Activated T-cell treated with anti-CD3 and anti-CD28 coated beads for 48 hours (primary cell): ENCODE measurements around the gene SERPINE1.

Experiments
- DNase-seq: peaks from one replicate; pipeline ENCODE4 v3.0.0-alpha.2; 2020; ENCODE audit warnings: low read depth

The SERPINE1 gene

DNA sequence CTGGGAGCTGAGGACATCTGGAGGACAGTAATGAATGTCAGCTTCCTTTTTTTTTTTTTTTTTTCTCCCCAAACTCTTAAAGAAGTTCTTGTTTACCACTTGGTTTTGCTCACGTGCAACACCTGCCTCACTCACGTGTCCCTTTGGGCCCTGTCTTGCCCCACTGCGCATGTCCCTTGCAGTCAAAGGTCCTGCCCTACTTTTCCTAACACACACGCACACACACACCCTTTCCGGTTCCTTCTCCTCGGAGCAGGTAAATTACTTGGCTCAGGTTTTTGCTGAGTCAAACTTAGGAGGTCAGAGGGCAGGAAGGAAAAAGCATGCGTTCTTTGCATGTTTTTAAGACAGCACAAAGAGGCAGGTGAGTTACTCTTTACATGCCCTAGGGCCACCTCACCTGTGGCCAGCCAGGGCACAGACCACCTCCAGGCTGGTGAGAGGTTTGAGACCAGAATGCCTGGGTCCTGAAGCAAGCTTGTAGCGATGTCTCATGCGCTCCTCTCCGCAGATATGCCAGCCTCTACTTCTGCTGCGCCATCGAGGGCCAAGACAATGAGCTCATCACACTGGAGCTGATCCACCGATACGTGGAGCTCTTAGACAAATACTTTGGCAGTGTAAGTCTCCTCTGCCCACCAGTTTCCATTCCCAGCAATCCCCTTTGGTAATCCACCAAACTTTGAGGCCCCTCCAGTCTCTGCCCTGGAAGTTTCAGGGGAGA is 30.1 kb downstream of the SERPINE1 start:
- DNase-seq = no peak

DNA sequence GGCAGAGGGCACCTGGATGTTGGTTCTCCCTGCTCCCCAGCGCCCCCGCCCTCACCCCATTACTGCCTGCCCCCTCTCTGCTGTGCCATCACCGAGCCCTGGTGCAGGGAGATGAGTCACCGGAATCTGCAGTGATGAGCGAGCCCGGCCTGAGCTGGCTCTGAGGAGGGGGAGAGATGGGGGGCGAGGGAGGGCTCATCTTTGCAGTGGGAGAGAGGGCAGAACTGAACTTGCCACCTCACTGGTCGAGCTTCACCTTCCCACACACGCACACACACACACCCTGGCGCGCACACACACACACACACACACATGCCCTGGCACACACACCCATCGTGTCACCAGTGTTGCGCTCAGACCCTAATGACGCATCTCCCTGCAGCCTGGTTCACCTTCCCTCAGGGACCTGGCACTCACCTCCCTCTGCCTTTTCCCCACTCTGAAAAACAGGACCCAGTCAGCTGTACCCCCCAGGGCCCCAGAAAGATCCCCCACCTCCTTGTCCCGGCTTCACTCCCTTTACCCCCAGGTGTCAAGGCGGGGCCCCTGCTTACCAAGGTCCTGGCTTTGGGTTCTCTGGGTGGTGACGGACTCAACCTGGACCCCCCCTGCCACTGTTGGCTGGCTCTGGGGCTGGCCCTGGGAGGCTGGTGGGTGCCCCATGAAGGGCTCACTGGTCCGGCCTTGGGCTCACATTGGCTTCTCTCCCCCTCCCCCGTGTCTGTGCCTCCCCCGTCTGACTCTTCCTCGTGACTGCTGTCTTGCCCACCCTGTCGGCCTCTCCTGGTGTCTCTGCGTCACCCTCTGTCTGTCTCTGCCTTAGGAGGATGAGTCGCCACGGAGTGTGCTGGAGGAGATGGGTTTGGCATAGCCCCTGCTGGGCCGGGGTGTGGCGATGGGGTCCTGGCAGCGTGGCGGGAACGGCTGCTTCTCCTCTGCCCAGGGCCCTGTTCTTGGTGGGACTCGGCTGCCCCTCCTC is 33.1 kb downstream of the SERPINE1 start:
- DNase-seq = no peak

DNA sequence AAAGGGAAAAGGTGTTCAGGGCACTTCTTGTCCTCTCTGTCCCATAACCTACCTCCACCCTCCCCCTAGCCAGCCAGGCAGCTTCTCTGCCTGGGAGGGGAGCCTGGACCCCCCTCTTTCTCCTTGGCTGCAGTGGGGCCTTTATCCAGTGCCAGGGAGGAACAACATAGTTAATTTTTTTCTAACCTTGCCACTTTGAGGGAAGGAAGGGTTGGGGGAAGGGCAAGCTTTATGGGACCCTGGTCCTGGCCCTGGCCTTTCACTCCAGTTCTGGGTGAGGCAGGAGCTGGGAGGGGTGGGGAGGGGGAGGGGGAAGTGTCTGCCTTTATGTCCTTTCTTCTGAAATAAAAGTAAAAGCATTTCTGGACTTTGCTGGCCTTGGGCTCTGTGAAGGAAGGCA is 34.0 kb downstream of the SERPINE1 start:
- DNase-seq = no peak

DNA sequence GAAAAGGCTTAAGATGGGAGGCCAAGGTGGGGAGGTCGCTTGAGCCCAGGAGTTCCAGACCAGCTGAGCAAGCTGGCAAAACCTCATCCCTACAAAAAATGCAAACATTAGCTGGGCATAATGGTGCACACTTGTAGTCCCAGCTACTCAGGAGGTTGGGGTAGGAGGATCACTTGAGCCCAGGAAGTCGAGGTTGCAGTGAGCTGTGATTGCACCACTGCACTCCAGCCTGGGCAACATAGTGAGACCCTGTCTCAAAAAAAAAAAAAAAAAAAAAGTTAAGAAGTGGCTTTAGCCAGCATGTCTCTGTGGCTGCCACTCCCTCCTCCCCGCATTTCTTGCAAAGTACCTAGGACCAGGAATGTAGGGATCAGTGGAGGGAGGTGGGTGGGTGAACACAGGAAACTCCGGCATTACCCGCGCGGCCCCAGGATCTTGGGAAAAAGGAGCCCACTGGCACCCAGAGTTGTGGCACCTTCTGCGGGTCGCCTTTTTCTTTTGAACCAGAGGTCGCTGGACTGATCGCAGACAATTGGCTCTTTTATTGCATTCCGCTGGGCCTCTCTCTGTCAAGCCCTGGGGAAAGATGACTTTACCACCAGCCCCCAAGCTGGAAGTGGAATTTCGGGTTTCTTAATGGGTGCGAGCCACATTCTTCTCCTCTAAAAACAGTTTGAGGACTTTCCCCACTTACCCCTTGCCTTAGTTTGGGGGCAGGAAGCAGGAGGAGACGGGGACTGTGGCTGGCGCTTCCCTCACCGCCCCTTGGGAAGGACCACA is 35.0 kb downstream of the SERPINE1 start:
- no peak for DNase-seq

DNA sequence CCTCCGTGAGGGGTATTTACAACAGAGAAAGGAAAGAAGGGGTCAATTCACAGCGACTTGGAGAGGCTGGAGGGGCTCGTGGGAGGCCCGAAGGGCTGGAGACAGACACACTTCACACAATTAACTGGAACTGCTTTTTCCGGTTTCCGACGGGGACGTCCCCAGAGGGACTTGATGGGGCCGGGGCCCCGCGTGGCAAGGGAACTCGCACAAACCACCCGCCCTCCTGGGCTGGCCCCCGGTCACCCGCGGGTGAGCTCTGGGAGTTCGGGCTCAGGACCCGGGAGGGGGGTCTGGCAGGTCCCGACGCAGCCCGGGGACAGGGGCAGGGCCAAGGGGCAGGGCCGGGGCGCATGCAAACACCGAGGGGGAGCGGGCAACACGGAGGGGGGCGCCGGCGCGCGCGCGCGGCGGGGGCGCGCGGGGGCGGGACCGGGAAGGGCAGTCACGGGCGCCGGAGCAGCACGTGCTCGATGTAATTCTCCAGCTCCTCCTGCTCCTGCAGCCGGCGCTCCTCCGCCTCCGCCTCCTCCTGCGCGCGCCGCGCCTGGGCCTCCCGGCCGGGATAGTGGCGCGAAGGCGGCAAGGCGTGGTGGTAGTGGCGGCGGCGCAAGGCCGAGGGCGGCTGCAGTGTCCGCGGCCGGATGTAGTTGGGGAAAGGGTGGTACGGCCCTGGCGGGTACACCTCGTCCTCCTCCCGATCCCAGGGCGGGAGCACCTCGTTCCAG is 35.8 kb downstream of the SERPINE1 start:
- no peak for DNase-seq

DNA sequence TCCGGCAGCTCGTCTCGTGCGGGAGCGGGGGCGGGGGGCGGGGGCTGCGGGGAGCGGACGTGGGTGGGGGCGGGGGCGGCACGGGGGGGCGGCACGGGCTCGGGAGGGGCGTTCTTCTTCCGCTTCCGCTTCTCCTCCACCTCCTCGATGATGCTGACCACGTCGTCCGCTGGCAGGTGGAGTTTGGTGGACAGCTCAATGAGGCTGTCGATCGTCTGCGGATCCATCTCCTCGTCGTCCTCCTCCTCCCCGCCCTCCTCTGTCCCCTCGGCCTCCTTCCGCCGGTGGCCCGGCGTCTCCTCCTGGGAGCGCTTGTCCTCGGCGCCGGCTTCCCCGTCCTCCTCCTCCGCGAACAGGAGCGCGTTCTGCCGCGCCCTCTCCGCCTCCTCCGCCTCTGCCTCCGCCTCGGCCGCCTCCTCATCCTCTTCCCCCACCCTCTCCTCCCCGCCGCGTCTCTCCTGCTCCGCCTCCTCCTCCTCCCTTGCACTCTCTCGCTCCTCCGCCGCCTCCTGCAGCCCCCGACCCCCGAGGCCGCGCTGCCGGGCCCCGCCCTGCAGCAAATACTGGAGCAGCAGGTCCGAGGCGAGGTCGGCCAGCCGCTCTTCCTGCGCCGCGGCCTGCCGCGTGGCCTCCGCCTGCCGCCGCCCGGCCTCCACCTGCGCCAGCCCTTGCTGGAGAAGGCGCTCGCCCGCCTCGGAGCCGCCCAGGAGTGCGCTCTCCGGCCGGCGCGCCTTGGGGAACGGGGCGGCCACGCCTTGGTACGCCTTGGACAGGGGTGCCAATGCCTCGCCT is 36.6 kb downstream of the SERPINE1 start:
- no peak for DNase-seq

DNA sequence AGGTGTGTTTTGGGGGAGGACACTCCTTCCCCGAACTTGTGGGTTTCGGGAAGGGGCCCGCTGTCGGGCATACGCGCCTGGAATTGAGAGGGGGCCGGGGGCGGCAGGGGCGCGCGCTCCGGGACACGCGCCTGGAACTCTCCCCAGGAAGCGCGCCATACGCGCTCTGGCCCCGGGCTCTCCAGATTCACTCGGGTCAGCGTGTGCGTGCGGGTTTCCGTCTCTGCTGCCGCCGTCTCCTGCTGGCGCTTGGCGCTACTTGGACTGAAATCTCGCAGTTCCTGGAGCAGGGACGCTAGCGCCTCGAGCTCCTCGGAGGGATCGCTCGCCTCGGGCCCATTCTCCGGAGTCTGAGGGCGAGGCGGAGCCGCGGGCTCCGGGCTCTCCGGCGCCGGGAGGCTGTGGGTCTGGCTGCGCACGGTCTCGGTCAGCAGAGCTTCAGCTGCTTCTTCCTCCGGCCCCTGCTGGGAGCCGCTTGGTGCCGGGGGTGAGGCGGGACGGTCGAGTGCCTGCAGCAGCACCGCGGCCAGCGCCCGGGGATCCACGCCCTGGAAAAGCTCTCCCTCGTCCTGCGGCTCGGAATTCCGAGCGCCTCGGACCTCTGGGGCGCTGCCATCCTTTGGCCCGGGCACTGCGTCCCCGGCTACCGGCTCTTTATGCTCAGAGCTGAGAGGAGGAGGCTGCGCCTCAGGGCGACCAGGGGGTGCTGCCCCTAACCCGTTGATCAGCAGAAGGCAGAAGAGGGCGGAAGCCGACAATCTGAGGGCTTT is 37.4 kb downstream of the SERPINE1 start:
- DNase-seq = no peak

DNA sequence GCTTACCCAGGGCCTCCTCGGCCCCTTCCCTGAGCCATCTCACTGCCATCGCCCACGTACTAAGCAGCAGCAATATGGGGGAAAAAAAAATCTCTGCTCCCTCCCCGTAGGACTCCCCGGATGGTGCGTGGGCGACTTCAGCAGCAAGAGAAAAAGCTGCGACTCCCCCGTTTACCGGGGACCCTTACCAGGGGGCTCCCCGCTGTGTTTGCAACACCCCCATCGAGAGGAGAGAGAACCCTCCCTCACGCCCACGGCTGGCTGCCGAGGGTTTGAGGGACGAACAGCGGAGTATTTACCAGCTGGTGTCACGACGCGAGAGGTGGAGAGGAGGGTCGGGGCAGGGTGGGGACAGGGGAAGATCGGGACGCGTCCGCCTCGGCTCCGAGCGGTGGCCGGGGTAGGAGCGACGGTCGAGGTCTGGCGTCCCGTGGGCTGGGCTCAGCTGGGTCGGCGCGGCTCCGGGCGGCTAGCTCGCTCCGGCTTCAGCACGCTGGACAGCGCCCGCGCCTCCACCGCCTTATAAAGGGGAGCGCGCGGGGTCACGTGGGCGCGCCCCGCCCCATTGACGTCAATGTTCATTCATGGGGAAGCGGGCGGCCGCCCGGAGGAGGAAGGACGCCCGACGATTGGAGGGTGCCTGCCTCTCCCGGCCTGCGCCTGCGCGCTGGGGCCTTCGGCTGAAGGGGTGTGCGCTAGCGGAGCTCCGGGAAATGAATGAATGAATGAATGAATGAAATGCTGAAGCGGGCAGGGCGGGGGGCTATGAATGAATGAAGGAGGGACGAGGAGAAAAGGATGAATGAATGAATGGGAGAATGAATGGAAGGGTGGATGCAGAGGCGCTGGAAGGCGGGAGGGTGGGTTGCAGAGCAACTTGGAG is 38.4 kb downstream of the SERPINE1 start, which contains the start of gene VGF:
Gene VGF, minus strand, starts transcription at position 495 of the 883 bp plus-strand sequence. CDS start 726 bp downstream, outside the sequence.
- DNase-seq = peak; percentile 93

DNA sequence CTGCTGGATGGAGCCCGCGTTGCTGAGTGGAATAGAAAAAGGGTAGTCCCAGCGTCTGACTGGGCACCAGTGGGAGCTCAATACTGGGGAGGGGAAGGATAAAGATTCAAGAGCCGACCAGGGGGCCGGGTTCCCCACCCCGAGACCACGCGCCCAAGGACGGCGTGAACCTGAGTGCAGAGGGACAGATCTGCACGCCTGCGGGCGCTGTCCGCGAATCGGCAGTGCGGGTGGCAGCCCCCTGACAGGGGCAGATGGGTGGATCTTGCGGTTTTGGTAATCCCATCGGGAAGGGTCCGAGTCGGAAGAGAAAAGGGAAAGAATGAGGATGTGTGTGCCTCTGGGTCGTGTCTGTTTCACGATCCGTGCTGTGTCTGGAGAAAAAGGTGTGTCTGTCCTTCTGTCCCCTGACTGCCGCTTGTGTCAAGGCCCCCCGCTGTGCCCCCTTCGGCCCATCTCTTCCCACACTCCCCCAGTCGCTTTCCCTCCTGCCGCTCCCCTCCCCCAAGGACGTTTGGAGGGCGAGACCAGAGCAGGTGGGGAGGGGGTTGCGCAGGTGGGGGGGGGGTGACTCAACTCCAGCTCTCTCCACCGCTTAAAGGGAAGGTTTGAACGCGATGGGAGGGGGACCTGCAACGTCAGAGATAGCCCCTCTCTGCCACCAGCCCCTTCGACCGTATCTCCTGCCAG is 39.2 kb downstream of the SERPINE1 start:
- no peak for DNase-seq

DNA sequence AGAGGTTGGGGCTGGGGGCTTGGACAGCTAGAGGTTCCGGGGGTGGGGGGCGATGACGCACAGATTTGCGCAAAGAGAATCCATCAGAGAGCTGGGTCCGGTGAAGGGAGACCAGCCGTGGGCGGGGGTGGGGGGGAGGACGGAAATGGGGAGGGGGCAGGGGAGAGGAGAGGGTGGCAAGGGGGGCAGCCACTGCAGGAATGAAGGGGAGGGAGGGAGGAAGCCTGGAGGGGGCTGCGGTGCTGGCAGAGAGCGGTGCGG is 39.7 kb downstream of the SERPINE1 start:
- DNase-seq = no peak

DNA sequence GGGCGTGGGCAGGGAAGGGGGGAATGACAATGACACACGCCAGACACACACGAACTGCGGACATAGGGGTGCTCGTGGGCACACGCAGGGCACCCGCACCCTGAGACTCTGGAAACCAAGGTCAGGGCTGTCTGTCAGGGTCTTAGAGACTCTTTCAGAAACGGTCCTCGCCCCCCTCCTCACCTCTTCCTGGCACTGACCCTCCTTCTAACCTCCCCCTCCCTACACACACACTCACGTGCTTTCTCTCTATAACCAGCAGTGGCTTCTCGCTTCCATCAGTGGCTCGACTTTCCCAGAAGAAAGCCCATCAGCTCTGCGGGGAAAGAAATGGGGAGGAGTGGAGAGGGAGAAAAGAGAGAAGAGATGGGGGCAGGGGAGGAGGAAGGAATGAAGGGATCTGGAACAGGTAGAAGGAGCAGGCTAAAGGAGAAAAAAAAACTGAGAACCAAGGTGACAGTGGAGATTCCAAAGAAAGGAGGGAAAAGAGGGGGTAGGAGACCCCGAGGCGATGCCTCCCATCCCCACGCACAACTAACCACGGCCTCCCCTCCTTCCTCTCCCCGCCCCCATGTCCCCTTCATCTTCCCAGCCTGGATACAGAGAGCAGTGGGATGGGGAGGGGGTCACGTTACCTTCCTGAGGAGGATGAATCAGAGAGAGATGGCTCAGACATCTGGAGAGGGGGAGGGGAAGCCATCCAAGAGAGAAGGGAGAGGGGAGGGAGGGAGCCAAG is 40.2 kb downstream of the SERPINE1 start:
- no peak for DNase-seq

DNA sequence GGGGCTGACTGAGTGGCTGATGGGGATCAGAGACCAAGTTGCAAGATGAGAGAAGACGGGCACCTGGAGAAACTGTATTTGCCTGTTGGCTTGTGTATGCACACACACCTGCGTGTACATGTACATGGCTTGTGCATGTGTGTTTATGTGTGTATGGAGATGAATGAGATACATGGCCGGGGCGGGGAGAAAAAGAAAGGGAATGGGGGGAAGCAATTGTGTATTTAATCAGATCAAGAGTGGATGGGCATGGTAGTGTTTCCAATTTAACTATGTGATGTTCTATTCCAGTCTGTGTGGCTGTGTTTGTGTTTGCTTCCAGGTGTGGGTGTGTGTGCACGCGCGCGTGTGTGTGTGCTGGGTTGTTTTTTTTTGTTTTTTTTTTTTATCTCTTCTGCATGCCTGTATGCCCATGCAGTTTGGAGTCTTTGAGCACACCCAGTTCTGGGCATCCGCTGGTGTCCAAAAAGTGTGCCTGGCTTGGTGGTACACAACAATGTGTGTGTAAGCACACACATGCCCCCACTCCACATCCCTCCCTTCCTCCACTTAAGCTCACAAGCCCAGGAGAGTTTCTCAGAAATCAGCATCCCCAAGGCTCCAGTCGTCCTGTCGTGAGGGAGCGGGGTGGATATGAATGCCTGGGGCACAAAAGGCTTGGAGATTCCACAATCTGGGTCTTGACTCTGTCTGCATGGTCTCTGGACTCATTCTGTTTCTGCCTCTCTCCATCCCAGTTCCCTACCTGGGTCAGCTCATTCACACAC is 40.9 kb downstream of the SERPINE1 start:
- no peak for DNase-seq

DNA sequence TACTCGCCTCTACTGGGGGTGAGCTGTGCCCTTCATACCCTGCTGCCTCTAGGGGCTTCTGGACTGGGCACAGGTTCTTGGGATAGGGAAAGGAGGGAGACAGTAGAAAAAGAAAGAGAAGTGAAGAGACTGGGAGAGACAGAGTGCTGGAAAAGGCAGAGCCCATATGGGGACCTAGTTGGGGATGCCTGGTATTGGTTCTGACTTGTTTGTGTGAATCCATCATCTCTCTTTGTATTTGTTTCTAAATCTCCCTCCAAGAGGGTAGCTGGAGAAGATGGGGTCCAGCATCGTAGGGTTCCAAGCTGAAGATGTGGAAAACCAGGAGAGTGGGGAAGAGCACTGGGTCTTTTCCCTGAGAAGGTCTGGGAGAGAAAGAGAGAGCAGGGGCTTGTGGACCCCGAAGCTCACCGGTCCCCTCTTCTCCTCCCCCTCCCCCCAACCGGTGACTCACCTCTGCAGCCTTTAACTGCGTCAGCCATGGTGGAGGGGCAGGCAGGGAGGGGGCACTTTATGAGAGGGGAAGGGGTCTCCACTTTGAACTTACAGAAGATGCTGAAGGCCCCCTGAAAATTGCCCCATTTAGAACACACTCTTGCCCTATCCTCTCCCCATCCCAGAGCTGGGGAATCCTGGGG is 41.6 kb downstream of the SERPINE1 start:
- DNase-seq = no peak

DNA sequence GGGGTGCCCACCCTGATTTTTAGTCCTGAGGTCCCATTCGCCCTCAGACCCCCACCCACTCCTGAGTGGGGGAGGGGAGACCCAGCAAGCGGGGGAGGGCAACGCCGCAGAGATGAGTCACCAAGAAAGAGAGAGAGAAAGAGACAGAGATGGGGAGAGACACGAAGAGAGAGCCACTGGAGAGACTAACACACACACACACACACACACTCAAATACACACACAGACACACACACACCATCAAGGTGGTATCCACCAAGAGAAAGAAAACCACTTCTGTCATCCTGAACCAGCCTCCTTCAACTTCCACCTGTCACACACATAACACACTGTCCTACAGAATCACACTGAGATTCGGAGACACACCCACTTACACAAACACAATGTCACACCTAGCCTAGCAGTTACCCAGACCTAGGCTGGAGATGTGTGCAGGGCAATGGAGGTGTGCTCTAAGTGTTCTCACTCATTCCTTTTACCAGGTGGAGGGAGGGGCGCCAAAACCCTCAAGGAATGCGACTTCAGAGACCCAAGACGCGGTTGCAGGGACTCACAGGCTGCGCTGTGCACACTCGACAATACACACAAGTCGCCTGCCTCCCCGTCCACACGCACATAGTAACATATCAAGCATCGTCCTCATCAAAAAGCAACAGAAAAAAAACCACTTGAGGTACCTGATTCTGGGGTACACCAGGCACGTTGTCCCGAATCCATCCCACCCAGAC is 42.4 kb downstream of the SERPINE1 start:
- DNase-seq = no peak

DNA sequence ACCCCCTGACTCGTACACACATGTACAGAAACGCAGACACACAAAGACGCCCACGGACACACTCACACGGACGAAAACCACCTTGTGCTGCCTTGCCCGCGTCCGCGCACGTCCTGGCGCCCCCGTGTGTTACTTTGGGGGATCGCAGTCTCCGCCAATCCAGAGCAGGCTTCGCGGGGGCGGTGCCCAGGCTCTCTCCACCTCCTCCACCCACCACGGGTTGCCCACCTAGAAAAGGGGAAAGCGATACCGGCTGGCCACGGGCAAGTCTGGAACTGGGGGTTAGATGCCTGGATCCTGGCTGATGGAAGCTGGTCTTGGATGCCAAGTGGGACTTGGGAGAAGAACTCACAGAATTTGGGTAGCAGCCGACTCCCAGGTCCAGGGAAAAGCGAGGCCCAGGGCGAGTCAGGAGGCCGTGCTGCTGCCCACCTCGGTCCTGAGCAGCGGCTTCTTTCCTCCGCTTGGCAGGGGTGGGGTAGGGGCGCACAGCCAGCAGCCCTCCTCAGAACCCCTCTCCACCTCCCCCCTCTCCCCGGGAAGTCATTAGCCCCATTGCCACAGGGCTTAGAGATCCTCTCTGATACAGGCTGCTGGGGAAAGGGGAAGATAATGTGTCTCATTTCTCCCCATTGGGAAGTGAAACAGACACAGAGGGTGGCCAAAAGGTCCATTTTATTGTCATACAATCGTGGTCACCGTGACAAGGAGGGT is 43.1 kb downstream of the SERPINE1 start:
- peak; percentile 79 for DNase-seq
